Measurements from ENCODE around the gene FXYD1. TPM values are rescaled to one million over a fixed set of nuclear protein-coding genes. Genes with fewer than 3 reads are reported as not detected.
A peak's percentile ranks its signal among the peaks of the same experiment; 100 is the strongest.

FXYD1 gene
- total and polyA plus RNA-seq, 2 experiments from 2014 or later, result 0.43 to 1.2 TPM

DNA sequence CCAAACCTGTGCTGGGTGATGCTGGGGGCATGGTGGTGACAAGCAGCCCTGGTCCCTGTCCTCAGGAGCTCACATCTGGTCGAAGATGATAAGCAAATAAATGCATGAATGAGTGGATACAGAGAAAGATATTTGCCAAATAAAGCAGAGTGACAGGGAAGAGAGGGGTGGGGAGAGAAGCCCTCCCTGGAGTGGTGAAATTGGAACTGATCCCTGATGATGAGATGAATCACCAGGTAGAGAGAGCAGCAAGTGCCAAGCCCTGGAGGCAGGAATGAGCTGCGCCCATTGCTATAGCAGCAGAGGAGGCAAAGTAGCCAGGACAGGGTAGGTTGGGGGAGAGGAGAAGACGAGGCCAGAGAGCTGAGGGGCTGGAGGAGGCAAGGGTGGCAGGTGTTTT lies 29.6 kb downstream of the FXYD1 start:
- WGBS, 2 experiments (ENCODE audit: low coverage in 1 of 2, low lambda C conversion rate in 2 of 2, missing lambda C conversion rate in 2 of 2), result 65 to 68% methylated on average over 3 of the region's 3 CpGs
- H3K4me2 ChIP-seq (ENCODE audit: unreplicated experiment), result no peak overlapping the region

DNA sequence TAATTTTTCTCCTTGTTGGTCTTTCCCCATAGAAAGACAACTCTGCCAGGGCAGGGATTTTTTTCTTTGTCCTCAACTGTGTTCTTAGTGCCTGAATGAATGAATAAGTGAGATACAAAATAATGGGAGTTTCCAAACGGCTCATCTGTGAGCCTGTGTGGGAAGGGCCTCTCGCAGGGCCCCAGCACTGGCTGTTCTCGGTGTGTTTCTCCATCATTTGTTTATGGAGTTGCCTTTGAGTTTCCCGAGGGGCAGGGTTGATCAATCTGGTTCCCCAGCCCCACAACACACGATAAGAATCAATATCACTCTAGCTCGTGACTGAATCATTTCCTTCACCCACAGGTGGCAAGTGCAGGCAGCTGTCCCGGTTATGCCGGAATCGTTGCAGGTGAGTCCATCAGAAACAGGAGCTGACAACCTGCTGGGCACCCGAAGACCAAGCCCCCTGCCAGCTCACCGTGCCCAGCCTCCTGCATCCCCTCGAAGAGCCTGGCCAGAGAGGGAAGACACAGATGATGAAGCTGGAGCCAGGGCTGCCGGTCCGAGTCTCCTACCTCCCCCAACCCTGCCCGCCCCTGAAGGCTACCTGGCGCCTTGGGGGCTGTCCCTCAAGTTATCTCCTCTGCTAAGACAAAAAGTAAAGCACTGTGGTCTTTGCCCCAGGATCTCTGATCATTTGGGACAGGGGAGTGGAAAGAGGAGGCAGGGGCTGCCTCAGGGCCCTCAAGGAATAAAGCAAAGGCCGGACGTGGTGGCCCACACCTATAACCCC lies 30.8 kb downstream of the FXYD1 start:
- Histone ChIP-seq H3K9ac (no peak overlapping the region), H3K27me3 (replicated peaks; ENCODE audit: insufficient read depth) (no peaks in the 10 kb centered on the region), H3K4me3 (no peak overlapping the region), H3K36me3 (ENCODE audit: low read depth) (peaks cover 27% of the 10 kb centered on the region), H3K27ac (no peak overlapping the region), H3K4me2 (ENCODE audit: unreplicated experiment) (no peak overlapping the region), H3K79me2 (ENCODE audit: insufficient read depth) (no peaks in the 10 kb centered on the region), H2AFZ (no peak overlapping the region), H3K9me2 (ENCODE audit: insufficient read depth) (no peaks in the 10 kb centered on the region), H3K9me3 (ENCODE audit: low read depth) (no peaks in the 10 kb centered on the region), H3F3A (ENCODE audit: insufficient read depth) (0 out of 2 replicates have a peak, but pooled peaks cover 4% of the 10 kb centered on the region), H3K4me1 (ENCODE audit: insufficient read depth) (peaks cover 6% of the 10 kb centered on the region), H4K20me1 (ENCODE audit: insufficient read depth) (no peaks in the 10 kb centered on the region)
- DNase-seq, result no peak
- 67 to 73% methylated on average over 16 to 18 of the region's 18 CpGs for WGBS, 2 experiments (ENCODE audit: low coverage in 1 of 2, low lambda C conversion rate in 2 of 2, missing lambda C conversion rate in 2 of 2)
- in situ Hi-C loops (cut with MboI), result no loop called here
- no peak for TF ChIP-seq EZH2phosphoT487 (IDR thresholded peaks at IDR 0.05; ENCODE audit: insufficient read depth, low read depth)
- no peak for TF ChIP-seq EZH2 (IDR thresholded peaks at IDR 0.05; ENCODE audit: insufficient read depth, poor library complexity, severe bottlenecking)

More for the DNA sequence above, 29.6 kb downstream of the FXYD1 start:
- in situ Hi-C loops (cut with MboI), result no loop called here
- Histone ChIP-seq H3K9me2 (ENCODE audit: insufficient read depth) (no peaks in the 10 kb centered on the region), H3K9ac (no peak overlapping the region), H3K79me2 (ENCODE audit: insufficient read depth) (no peaks in the 10 kb centered on the region), H3K36me3 (ENCODE audit: low read depth) (peaks cover 35% of the 10 kb centered on the region), H3K4me3 (no peak overlapping the region), H3K9me3 (ENCODE audit: low read depth) (no peaks in the 10 kb centered on the region), H3K4me1 (ENCODE audit: insufficient read depth) (peaks cover 6% of the 10 kb centered on the region), H4K20me1 (ENCODE audit: insufficient read depth) (no peaks in the 10 kb centered on the region), H3K27ac (no peak overlapping the region), H3K27me3 (replicated peaks; ENCODE audit: insufficient read depth) (no peaks in the 10 kb centered on the region), H3F3A (ENCODE audit: insufficient read depth) (0 out of 2 replicates have a peak, but pooled peaks cover 4% of the 10 kb centered on the region), H2AFZ (no peak overlapping the region)
- DNase-seq, result peak; percentile 53
- TF ChIP-seq EZH2phosphoT487 (IDR thresholded peaks at IDR 0.05; ENCODE audit: insufficient read depth, low read depth) (no peak), EZH2 (IDR thresholded peaks at IDR 0.05; ENCODE audit: insufficient read depth, poor library complexity, severe bottlenecking) (no peak)

DNA sequence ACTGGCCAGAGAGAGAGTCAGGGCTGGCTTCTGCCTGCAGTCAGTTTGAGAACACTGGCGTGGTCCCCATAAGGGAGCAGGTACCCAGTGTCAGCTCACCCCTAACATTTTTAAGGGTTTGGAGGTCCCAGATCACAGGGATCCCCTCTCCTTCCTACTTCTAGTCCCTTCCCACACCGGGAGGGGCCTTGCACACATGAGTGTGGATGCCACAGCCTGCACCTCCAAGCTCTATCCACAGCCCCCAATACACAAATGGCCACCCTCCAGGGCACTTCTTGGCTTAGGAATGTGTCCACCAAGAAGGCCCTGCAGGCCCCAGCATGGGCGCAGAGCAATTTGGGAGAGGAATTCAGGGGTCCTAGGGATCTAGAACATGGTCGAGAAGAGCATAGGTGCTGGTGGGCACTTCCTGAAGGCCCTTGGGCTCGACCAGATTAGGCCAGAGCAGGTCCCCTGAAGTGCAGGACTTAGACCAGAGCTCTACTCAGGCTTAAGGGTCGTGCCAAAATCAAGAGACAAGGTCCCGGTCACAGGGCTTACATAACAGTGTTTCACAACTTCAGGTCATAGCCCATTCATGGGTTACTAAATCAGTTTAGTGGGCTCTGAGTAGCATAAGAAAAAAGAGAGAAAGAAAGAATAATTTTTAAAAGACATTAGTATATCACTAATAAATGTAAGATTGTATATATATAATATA lies 31.9 kb downstream of the FXYD1 start:
- Histone ChIP-seq H3K9ac (no peak overlapping the region), H3K9me3 (ENCODE audit: low read depth) (no peaks in the 10 kb centered on the region), H3K27me3 (replicated peaks; ENCODE audit: insufficient read depth) (no peaks in the 10 kb centered on the region), H3K27ac (no peak overlapping the region), H3K4me2 (ENCODE audit: unreplicated experiment) (no peak overlapping the region), H3F3A (ENCODE audit: insufficient read depth) (peaks cover 10% of the 10 kb centered on the region; the same call in 1 of the 2 replicates), H2AFZ (no peak overlapping the region), H4K20me1 (ENCODE audit: insufficient read depth) (no peaks in the 10 kb centered on the region), H3K9me2 (ENCODE audit: insufficient read depth) (no peaks in the 10 kb centered on the region), H3K36me3 (ENCODE audit: low read depth) (peaks cover 16% of the 10 kb centered on the region; the same call in 1 of the 2 replicates), H3K79me2 (ENCODE audit: insufficient read depth) (no peaks in the 10 kb centered on the region), H3K4me1 (ENCODE audit: insufficient read depth) (peaks cover 6% of the 10 kb centered on the region), H3K4me3 (no peak overlapping the region)
- in situ Hi-C loops (cut with MboI), result no loop called here
- no peak for DNase-seq
- TF ChIP-seq EZH2 (IDR thresholded peaks at IDR 0.05; ENCODE audit: insufficient read depth, poor library complexity, severe bottlenecking) (no peak), EZH2phosphoT487 (IDR thresholded peaks at IDR 0.05; ENCODE audit: insufficient read depth, low read depth) (no peak)
- WGBS, 2 experiments (ENCODE audit: low coverage in 1 of 2, low lambda C conversion rate in 2 of 2, missing lambda C conversion rate in 2 of 2), result 60 to 62% methylated on average over 7 of the region's 7 CpGs

DNA sequence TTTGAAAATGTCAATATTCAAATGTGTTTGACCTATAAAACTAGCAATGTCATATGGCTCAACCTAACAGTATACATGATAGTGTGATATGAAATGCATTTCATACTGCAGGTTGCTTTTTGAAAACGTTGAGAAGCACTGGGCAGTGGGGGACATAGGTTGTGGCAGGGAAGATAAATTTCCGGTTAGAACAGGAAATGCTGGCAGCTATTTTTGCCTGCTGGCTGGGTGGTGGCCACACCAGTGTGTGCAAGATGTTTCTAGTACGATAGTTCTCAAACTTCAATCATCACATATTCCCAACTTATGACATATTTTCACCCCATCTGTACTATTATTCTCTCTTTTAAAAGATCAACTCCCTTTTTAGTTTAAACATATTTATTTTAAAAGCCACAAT lies 33.1 kb downstream of the FXYD1 start:
- H3K36me3 ChIP-seq (ENCODE audit: low read depth), result peaks cover 4% of the 10 kb centered on the region; the same call in 1 of the 2 replicates
- no peak overlapping the region for H3K9ac ChIP-seq
- TF ChIP-seq EZH2 (IDR thresholded peaks at IDR 0.05; ENCODE audit: insufficient read depth, poor library complexity, severe bottlenecking) (no peak), EZH2phosphoT487 (IDR thresholded peaks at IDR 0.05; ENCODE audit: insufficient read depth, low read depth) (no peak)
- no peaks in the 10 kb centered on the region for H4K20me1 ChIP-seq (ENCODE audit: insufficient read depth)
- no peak overlapping the region for H3K4me2 ChIP-seq (ENCODE audit: unreplicated experiment)
- no peak overlapping the region for H3K4me3 ChIP-seq
- peaks cover 15% of the 10 kb centered on the region for H3F3A ChIP-seq (ENCODE audit: insufficient read depth)
- peaks cover 13% of the 10 kb centered on the region for H3K4me1 ChIP-seq (ENCODE audit: insufficient read depth)
- 23 to 32% methylated on average over 3 of the region's 3 CpGs for WGBS, 2 experiments (ENCODE audit: low coverage in 1 of 2, low lambda C conversion rate in 2 of 2, missing lambda C conversion rate in 2 of 2)
- no peak for DNase-seq
- H3K79me2 ChIP-seq (ENCODE audit: insufficient read depth), result no peaks in the 10 kb centered on the region
- in situ Hi-C loops (cut with MboI), result no loop called here
- no peak overlapping the region for H3K27ac ChIP-seq
- no peak overlapping the region for H2AFZ ChIP-seq
- H3K27me3 ChIP-seq (replicated peaks; ENCODE audit: insufficient read depth), result no peaks in the 10 kb centered on the region
- H3K9me3 ChIP-seq (ENCODE audit: low read depth), result no peaks in the 10 kb centered on the region
- no peaks in the 10 kb centered on the region for H3K9me2 ChIP-seq (ENCODE audit: insufficient read depth)

Data from GM23248 (cell line).